Adrenal gland (tissue), 12 donors: ENCODE results near the gene UNC5C. TPM values are rescaled to one million over a fixed set of nuclear protein-coding genes. Genes with fewer than 3 reads are reported as not detected.

ENCODE experiments used
- DNase-seq, 7 donors: peaks; one replicate each; pipeline ENCODE4 v3.0.0-alpha.2; 2019 to 2020
- H3K27ac ChIP-seq, 5 donors: fragments of 200-600 bp; sonication (generic) in 4 of 5; 1 replicate in 3 of 5; 2 replicates in 2 of 5; pipeline versions ENCODE4 v1.5.1 to v1.8.0; 2016 to 2020; ENCODE audit warnings: mild to moderate bottlenecking in 1 of 5
- H3K27me3 ChIP-seq: fragments of 200-600 bp; 2 replicates; pipeline ENCODE4 v1.8.0; 2021
- H3K36me3 ChIP-seq, 2 donors: fragments of 200-600 bp; replicated peaks in 1 of 2; 1 replicate in 1 of 2; 2 replicates in 1 of 2; pipeline versions ENCODE4 v1.5.1 to v1.8.0; 2018 to 2022
- H3K4me1 ChIP-seq, 2 donors: fragments of 200-600 bp; replicated peaks in 1 of 2; 1 replicate in 1 of 2; 2 replicates in 1 of 2; pipeline versions ENCODE4 v1.5.1 to v1.8.0; 2018 to 2021
- H3K4me3 ChIP-seq, 4 donors: fragments of 200-600 bp; sonication (generic) in 3 of 4; one replicate each; pipeline ENCODE4 v1.5.1; 2016 to 2018
- H3K9me3 ChIP-seq, 3 donors: fragments of 200-600 bp; sonication (generic) in 1 of 3; replicated peaks in 1 of 3; 1 replicate in 2 of 3; 2 replicates in 1 of 3; pipeline versions ENCODE4 v1.5.1 to v1.8.0; 2016 to 2021
- CTCF ChIP-seq, 6 experiments: fragments of 450-650 bp in 4 of 6; fragments of 200-600 bp in 2 of 6; sonication (generic) in 1 of 6; IDR thresholded peaks; 1 replicate in 5 of 6; 2 replicates in 1 of 6; pipeline versions ENCODE4 v1.5.1 to v1.8.0; 2016 to 2021; ENCODE audit warnings: antibody characterized with exemption in 6 of 6, mild to moderate bottlenecking in 2 of 6, moderate library complexity in 1 of 6
- POLR2A ChIP-seq, 2 donors: fragments of 450-650 bp; IDR thresholded peaks; one replicate each; pipeline ENCODE4 v1.6.1; 2017; ENCODE audit warnings: antibody characterized with exemption in 2 of 2, mild to moderate bottlenecking in 2 of 2, moderate library complexity in 1 of 2
- WGBS, 4 donors: extraction: QIAGEN DNeasy Blood & Tissue Kit in 2 of 4; methylation state at CpG; one replicate each; pipeline versions ENCODE4 v1.1.5 to v1.1.7; 2013 to 2017; 5-methylcytosine and 5-hydroxymethylcytosine counted together
- intact Hi-C, 2 donors: fragments of 100-400 bp; cut with DNase I; formaldehyde crosslinking; loops; one replicate each; pipeline versions ENCODE4 v1.14.1 to v1.15.0; 2022 to 2023
- polyA plus RNA-seq, 3 donors: library from polyadenylated mRNA; stranded (reverse); fragments of 200-250 nt in 2 of 3; fragments of 350-450 nt in 1 of 3; fragmentation: Illumina TruSeq in 1 of 3; extraction: RNeasy Lipid Tissue Mini Kit (QIAGEN cat#74804) in 1 of 3; gene quantifications; one replicate each; pipeline ENCODE4 v1.2.3, GENCODE V29; 2013 to 2014
- total RNA-seq, 9 donors: library from RNA; depleted of rRNA in 4 of 9; stranded (reverse); fragments of >200 nt in 4 of 9; fragments of 120-200 nt in 1 of 9; fragmentation: NEBNext Ultra II Directional in 1 of 9; extraction: Animal tissue kit (Norgen Biotek cat#: 25700) in 1 of 9; gene quantifications; one replicate each; pipeline versions ENCODE4 v1.1.0 to v1.2.4, GENCODE V29; 2013 to 2023
- donor health status: healthy with polysubstance abuse.
- donor health status: Bipolar disorder and iron deficiency.
- donor health status: DM: yes; HTN: yes; CAD: no.
- donor health status: DM: no; HTN: no; CAD: no.
- donor health status: DM: no; HTN: no; CAD: no.
- donor health status: DM: yes; HTN: yes; CAD: no.

UNC5C gene
- total and polyA plus RNA-seq, 12 donors = 4.7 to 33.5 (median 23.8) TPM

- TF ChIP-seq POLR2A (IDR thresholded peaks at IDR 0.05) (no peak), CTCF (IDR thresholded peaks at IDR 0.05) (no peak)
- intact Hi-C loops = no loop called here
- 84 to 92% (median 91%) methylated on average over 8 of the region's 8 CpGs for whole genome bisulfite sequencing, 4 donors
- H3K4me1 ChIP-seq = peaks cover 0 to 12% of the 10 kb centered on the region in 2 donors
- no peak overlapping the region for H3K4me3 ChIP-seq
- H3K9me3 ChIP-seq = no peaks in the 10 kb centered on the region
- H3K36me3 ChIP-seq = no peaks in the 10 kb centered on the region
- no peak for DNase-seq
- no peaks in the 10 kb centered on the region for H3K27me3 ChIP-seq
- H3K27ac ChIP-seq = no peak overlapping the region
Measured at GRCh38 chr4:95255396-95256107, 293.2 kb downstream of the UNC5C start.

DNA sequence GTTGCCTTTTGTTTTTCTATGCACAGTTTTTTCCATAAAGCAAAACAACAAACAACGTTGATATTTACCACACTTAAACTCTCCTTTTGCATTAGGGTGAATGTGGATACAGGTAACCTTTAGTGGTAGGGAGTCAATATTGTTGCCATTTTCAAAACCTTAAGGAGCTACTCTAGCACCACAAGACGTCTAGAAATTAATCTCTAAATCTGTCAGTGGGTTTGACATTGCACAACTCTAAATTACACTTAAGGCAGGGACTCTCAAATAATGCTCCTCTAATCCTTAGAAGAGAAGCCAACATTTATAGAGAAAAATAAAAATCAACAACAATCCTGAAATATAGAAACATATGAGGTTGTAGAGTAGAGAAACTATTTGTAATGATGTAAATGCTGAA, 297.2 kb downstream of the UNC5C start:
- Histone ChIP-seq H3K36me3 (no peaks in the 10 kb centered on the region), H3K4me1 (peaks cover 0 to 12% of the 10 kb centered on the region in 2 donors), H3K27ac (no peak overlapping the region), H3K9me3 (no peaks in the 10 kb centered on the region), H3K27me3 (no peaks in the 10 kb centered on the region), H3K4me3 (no peak overlapping the region)
- TF ChIP-seq CTCF (IDR thresholded peaks at IDR 0.05) = no peak
- intact Hi-C loops = no loop called here
- no peak for DNase-seq
- 60 to 68% (median 63%) methylated on average over 2 of the region's 2 CpGs for WGBS, 4 donors

GRCh38 chr4:95250544-95251137, 298.1 kb downstream of the UNC5C start:
- Histone ChIP-seq H3K27me3 (no peaks in the 10 kb centered on the region), H3K27ac (no peak overlapping the region), H3K4me1 (peaks cover 0 to 12% of the 10 kb centered on the region in 2 donors), H3K9me3 (no peaks in the 10 kb centered on the region), H3K4me3 (no peak overlapping the region), H3K36me3 (no peaks in the 10 kb centered on the region)
- TF ChIP-seq POLR2A (IDR thresholded peaks at IDR 0.05) = no peak
- peak in 4 of 6 experiments; percentile 9 to 25 (median 14) for TF ChIP-seq CTCF (IDR thresholded peaks at IDR 0.05)
- intact Hi-C loops = no loop called here
- WGBS, 4 donors = 62 to 70% (median 63%) methylated on average over 7 of the region's 7 CpGs
- DNase-seq = peak in 2 of 7 donors; percentile 11 to 20

GRCh38 chr4:95249426-95250021, 299.2 kb downstream of the UNC5C start:
- no peaks in the 10 kb centered on the region for H3K36me3 ChIP-seq
- peaks cover 0 to 12% of the 10 kb centered on the region in 2 donors for H3K4me1 ChIP-seq
- H3K27me3 ChIP-seq = no peaks in the 10 kb centered on the region
- H3K9me3 ChIP-seq = no peaks in the 10 kb centered on the region
- no peak overlapping the region for H3K27ac ChIP-seq
- H3K4me3 ChIP-seq = no peak overlapping the region
- no peak for TF ChIP-seq POLR2A (IDR thresholded peaks at IDR 0.05)
- TF ChIP-seq CTCF (IDR thresholded peaks at IDR 0.05) = no peak
- 87 to 96% (median 93%) methylated on average over 3 of the region's 3 CpGs for WGBS, 4 donors
- no peak for DNase-seq
- intact Hi-C loops = no loop called here
